GM12891 (cell line): ENCODE data around the gene SMAD3.

Experiments
- DNase-seq: peaks from one replicate; pipeline ENCODE4 v3.0.0; 2011; ENCODE audit warnings: low spot score; ENCODE audit not compliant: insufficient read length
- FAIRE-seq: peaks from 2 replicates; lab custom pipeline; 2011; peaks lifted over from hg19 to GRCh38; lab: Jason Lieb, UNC
- PAX5 ChIP-seq: IDR thresholded peaks from 2 replicates; pipeline ENCODE4 v1.6.1; 2011; ENCODE audit warnings: low read length, moderate library complexity, mild to moderate bottlenecking; ENCODE audit not compliant: insufficient read depth, severe bottlenecking
- POLR2A ChIP-seq: IDR thresholded peaks from 2 replicates; pipeline ENCODE4 v1.6.1; 2011; ENCODE audit warnings: low read depth, low read length, control low read depth
- POLR2AphosphoS5 ChIP-seq: IDR thresholded peaks from 2 replicates; pipeline ENCODE4 v1.6.1; 2011; ENCODE audit warnings: low read depth, low read length, control low read depth
- POU2F2 ChIP-seq: IDR thresholded peaks from 2 replicates; pipeline ENCODE4 v1.6.1; 2011; ENCODE audit warnings: low read depth, mild to moderate bottlenecking, control low read depth, low read length, moderate library complexity
- SPI1 ChIP-seq: IDR thresholded peaks from 2 replicates; pipeline ENCODE4 v1.6.1; 2011; ENCODE audit warnings: low read depth, low read length, control low read depth
- TAF1 ChIP-seq: IDR thresholded peaks from 2 replicates; pipeline ENCODE4 v1.6.1; 2011; ENCODE audit warnings: low read depth, low read length, control low read depth

Gene SMAD3

GRCh38 chr15:67089217-67090193 lies 24.1 kb downstream of the SMAD3 start:
- DNase-seq = no peak
- no peak for TF ChIP-seq POLR2A
- TF ChIP-seq POU2F2 = no peak
- no peak for TF ChIP-seq TAF1
- TF ChIP-seq PAX5 = no peak
- TF ChIP-seq POLR2AphosphoS5 = no peak
- TF ChIP-seq SPI1 = no peak
- FAIRE-seq = no peak

GRCh38 chr15:67090297-67091070 lies 25.1 kb downstream of the SMAD3 start:
- FAIRE-seq (no peak), DNase-seq (no peak)
- TF ChIP-seq POU2F2 = no peak
- TF ChIP-seq POLR2A = peak; percentile 22; the same call in 1 of the 2 replicates
- no peak for TF ChIP-seq PAX5

GRCh38 chr15:67091071-67091979 lies 25.9 kb downstream of the SMAD3 start:
- FAIRE-seq (peak; percentile 75), DNase-seq (no peak)

GRCh38 chr15:67091980-67092677 lies 26.7 kb downstream of the SMAD3 start:
- no peak for FAIRE-seq
- TF ChIP-seq PAX5 (no peak), SPI1 (no peak), TAF1 (no peak), POLR2AphosphoS5 (no peak)

More at GRCh38 chr15:67091071-67091979, 25.9 kb downstream of the SMAD3 start:
- TF ChIP-seq TAF1 = no peak
- peak; percentile 71; the same call in 1 of the 2 replicates for TF ChIP-seq POU2F2

GRCh38 chr15:67092752-67093503 lies 27.5 kb downstream of the SMAD3 start:
- DNase-seq (no peak), FAIRE-seq (no peak)
- TF ChIP-seq TAF1 = no peak
- TF ChIP-seq POLR2A = no peak
- no peak for TF ChIP-seq PAX5
- TF ChIP-seq SPI1 = no peak
- TF ChIP-seq POU2F2 = no peak

More at GRCh38 chr15:67091980-67092677, 26.7 kb downstream of the SMAD3 start:
- DNase-seq = no peak

GRCh38 chr15:67093504-67093862 lies 28.1 kb downstream of the SMAD3 start:
- TF ChIP-seq PAX5 (no peak), SPI1 (peak; percentile 97)
- DNase-seq (no peak), FAIRE-seq (peak; percentile 28)

- no peak for FAIRE-seq
Measured at GRCh38 chr15:67094001-67094826, 28.8 kb downstream of the SMAD3 start.

GRCh38 chr15:67095912-67096311 lies 30.5 kb downstream of the SMAD3 start:
- TF ChIP-seq POU2F2 = no peak
- no peak for TF ChIP-seq SPI1
- no peak for TF ChIP-seq POLR2AphosphoS5
- no peak for TF ChIP-seq POLR2A
- TF ChIP-seq PAX5 = no peak
- TF ChIP-seq TAF1 = no peak
- DNase-seq (no peak), FAIRE-seq (no peak)

More at GRCh38 chr15:67094001-67094826, 28.8 kb downstream of the SMAD3 start:
- no peak for DNase-seq
- no peak for TF ChIP-seq SPI1
- no peak for TF ChIP-seq POLR2AphosphoS5
- TF ChIP-seq POLR2A = no peak
- TF ChIP-seq POU2F2 = 0 out of 2 replicates have a peak, but pooled peaks have one; percentile 7
